ENCODE results near the gene AP2B1.
"Not testable (repeated sequence)": the region's sequence is repeated elsewhere in the genome, so short reads cannot be mapped to it uniquely, and the experiment has no call there.

The AP2B1 gene

GRCh38 chr17:35587074-35587961, at the start of gene AP2B1:
Gene AP2B1, plus strand, starts transcription at chr17:35587322. Its CDS starts 6,709 bp downstream, at chr17:35594031.
- peak; percentile 9 to 93 (median 77) for DNase-seq

- no peak for DNase-seq
Measured at GRCh38 chr17:35537601-35538141, 49.5 kb upstream of the AP2B1 start, which contains the start of gene SLFN12L. Gene SLFN12L, minus strand, starts transcription at chr17:35537678. Its CDS starts 15,314 bp downstream, at chr17:35522364.

- no peak for DNase-seq
Measured at GRCh38 chr17:35539659-35540026, 47.5 kb upstream of the AP2B1 start.

GRCh38 chr17:35540589-35541404, 46.3 kb upstream of the AP2B1 start:
- DNase-seq = peak in 10 of 56 donors; percentile 1 to 35 (median 6)

- no peak for DNase-seq
Measured at GRCh38 chr17:35541434-35541833, 45.7 kb upstream of the AP2B1 start.

GRCh38 chr17:35542990-35543389, 44.1 kb upstream of the AP2B1 start:
- DNase-seq = no peak

GRCh38 chr17:35543856-35544255, 43.3 kb upstream of the AP2B1 start:
- DNase-seq = no peak

- DNase-seq = no peak
Measured at GRCh38 chr17:35545150-35545549, 42.0 kb upstream of the AP2B1 start.

GRCh38 chr17:35546487-35546886, 40.6 kb upstream of the AP2B1 start:
- no peak for DNase-seq

GRCh38 chr17:35548208-35548810, 38.8 kb upstream of the AP2B1 start:
- peak in 3 of 56 donors; percentile 4 to 38 (median 8) for DNase-seq

- no peak for DNase-seq
Measured at GRCh38 chr17:35548978-35549377, 38.1 kb upstream of the AP2B1 start.

GRCh38 chr17:35553310-35553709, 33.8 kb upstream of the AP2B1 start:
- no peak for DNase-seq

GRCh38 chr17:35554668-35555067, 32.5 kb upstream of the AP2B1 start:
- DNase-seq = no peak

GRCh38 chr17:35555691-35556090, 31.4 kb upstream of the AP2B1 start:
- DNase-seq = no peak

- DNase-seq = no peak
Measured at GRCh38 chr17:35557353-35557752, 29.8 kb upstream of the AP2B1 start.

- no peak for DNase-seq
Measured at GRCh38 chr17:35559495-35560210, 27.5 kb upstream of the AP2B1 start.

- DNase-seq = no peak
Measured at GRCh38 chr17:35560703-35561102, 26.4 kb upstream of the AP2B1 start, which contains the start of gene SLFN14. Gene SLFN14, minus strand, starts transcription at chr17:35560819. Its CDS starts 2,757 bp downstream, at chr17:35558062.

- not testable (repeated sequence) for DNase-seq
Measured at GRCh38 chr17:35563181-35563580, 23.9 kb upstream of the AP2B1 start.

GRCh38 chr17:35566968-35567367, 20.2 kb upstream of the AP2B1 start:
- no peak for DNase-seq

- DNase-seq = no peak
Measured at GRCh38 chr17:35568561-35568960, 18.6 kb upstream of the AP2B1 start.

- DNase-seq = no peak
Measured at GRCh38 chr17:35569405-35569804, 17.7 kb upstream of the AP2B1 start.
